Aorta (tissue), 5 donors: ENCODE results near the gene PAX8. TPM values are rescaled to one million over a fixed set of nuclear protein-coding genes. Genes with fewer than 3 reads are reported as not detected.

Experiments used
- ATAC-seq: fragments of 200-7000 bp; cut with Tn5 transposase; one replicate; pipeline ENCODE4 v1.9.1; 2022; ENCODE audit warnings: moderate library complexity; ENCODE audit not compliant: low FRiP score
- DNase-seq, 2 donors: peaks; one replicate each; pipeline ENCODE4 v3.0.0-alpha.2; 2020
- H3K27ac ChIP-seq, 2 donors: one replicate each; pipeline ENCODE4 v1.5.1; 2013; ENCODE audit warnings: low read length in 2 of 2, mild to moderate bottlenecking in 2 of 2, moderate library complexity in 2 of 2, control low read depth in 1 of 2, inconsistent platforms in 1 of 2, low read depth in 1 of 2
- H3K27me3 ChIP-seq, 2 donors: one replicate each; pipeline ENCODE4 v1.6.1; 2013; ENCODE audit warnings: control low read depth in 1 of 2, low read length in 1 of 2, mild to moderate bottlenecking in 1 of 2, moderate library complexity in 1 of 2; ENCODE audit not compliant: insufficient read depth in 2 of 2, control insufficient read depth in 1 of 2
- H3K36me3 ChIP-seq, 2 donors: one replicate each; pipeline ENCODE4 v1.6.1; 2013; ENCODE audit warnings: control low read depth in 1 of 2, low read length in 1 of 2, mild to moderate bottlenecking in 1 of 2; ENCODE audit not compliant: insufficient read depth in 2 of 2, control insufficient read depth in 1 of 2
- H3K4me1 ChIP-seq, 2 donors: one replicate each; pipeline ENCODE4 v1.6.1; 2013; ENCODE audit warnings: low read length in 2 of 2, control low read depth in 1 of 2, mild to moderate bottlenecking in 1 of 2, moderate library complexity in 1 of 2; ENCODE audit not compliant: insufficient read depth in 2 of 2, control insufficient read depth in 1 of 2
- H3K4me3 ChIP-seq, 2 donors: one replicate each; pipeline ENCODE4 v1.5.1; 2013; ENCODE audit warnings: low read length in 2 of 2, control low read depth in 1 of 2, mild to moderate bottlenecking in 1 of 2
- H3K9me3 ChIP-seq: one replicate; pipeline ENCODE4 v1.6.1; 2013; ENCODE audit warnings: mild to moderate bottlenecking, low read length; ENCODE audit not compliant: control insufficient read depth
- WGBS, 2 donors: extraction: QIAGEN DNeasy Blood & Tissue Kit; methylation state at CpG; one replicate each; pipeline ENCODE4 v1.1.7; 2013; 5-methylcytosine and 5-hydroxymethylcytosine counted together
- intact Hi-C, 2 donors: fragments of 100-400 bp; cut with DNase I; formaldehyde crosslinking; loops; one replicate each; pipeline versions ENCODE4 v1.14.2 to v1.15.0; 2022
- polyA plus RNA-seq, 2 donors: library from polyadenylated mRNA; stranded (reverse); fragments of 200-250 nt; gene quantifications; one replicate each; pipeline ENCODE4 v1.2.3, GENCODE V29; 2013
- total RNA-seq, 2 donors: library from RNA; stranded (reverse); fragmentation: NEBNext Ultra II Directional; extraction: Animal tissue kit (Norgen Biotek cat#: 25700); gene quantifications; one replicate each; pipeline ENCODE4 v1.2.1, GENCODE V29; 2021
- donor health status: healthy with polysubstance abuse.
- donor health status: Bipolar disorder and iron deficiency.
- donor health status: DM: no; HTN: no; CAD: no.
- donor health status: DM: no; HTN: no; CAD: no.
- donor health status: DM: yes; HTN: yes; CAD: no.

Gene PAX8
- total and polyA plus RNA-seq, 4 donors: 0.45 to 1.00 (median 0.87) TPM; not detected in 1

DNA sequence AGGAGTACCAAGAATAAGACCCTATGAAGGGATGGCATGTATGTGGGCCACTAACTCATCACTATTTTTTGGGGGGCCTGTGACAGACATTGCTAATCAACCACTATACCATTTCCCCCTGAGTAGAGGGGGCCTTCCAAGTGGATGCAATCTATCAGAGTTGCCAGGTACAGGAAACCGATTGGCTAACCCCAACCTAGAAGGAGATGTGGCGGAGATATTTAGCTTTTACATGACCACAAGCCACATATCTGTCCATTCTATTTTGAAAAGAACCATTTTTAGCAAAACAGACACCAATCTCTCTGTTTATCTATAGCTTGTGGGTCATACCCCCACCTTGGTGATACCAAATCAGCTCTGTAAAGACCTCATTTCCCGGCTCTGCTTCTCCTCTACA lies 51.0 kb downstream of the PAX8 start:
- Histone ChIP-seq H3K4me3 (no peak overlapping the region), H3K9me3 (no peaks in the 10 kb centered on the region), H3K27me3 (no peaks in the 10 kb centered on the region), H3K4me1 (no peaks in the 10 kb centered on the region), H3K36me3 (no peaks in the 10 kb centered on the region), H3K27ac (no peak overlapping the region)
- WGBS, 2 donors: 96% methylated on average over 3 of the region's 3 CpGs
- DNase-seq (no peak), ATAC-seq (no peak)
- intact Hi-C loops: no loop called here

DNA sequence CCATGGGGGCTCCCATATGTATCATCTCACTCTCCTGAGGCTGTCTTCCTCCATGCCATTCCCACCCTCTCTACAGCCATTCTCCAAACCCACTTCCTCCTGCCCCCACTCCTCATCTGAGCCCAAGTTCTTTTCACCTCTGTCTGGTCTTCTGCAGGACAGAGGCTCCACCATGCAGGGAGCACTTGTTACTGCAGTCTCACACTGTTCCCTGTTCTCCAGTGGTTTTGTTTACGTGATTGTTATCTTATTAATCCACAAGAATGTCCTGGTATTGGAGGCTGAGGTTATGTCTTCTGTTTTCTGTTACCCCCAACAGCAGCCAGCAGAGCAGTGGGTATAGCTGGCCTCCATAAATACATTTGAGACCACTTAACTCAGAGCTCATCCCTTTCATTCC lies 51.4 kb downstream of the PAX8 start:
- intact Hi-C loops: no loop called here
- Histone ChIP-seq H3K36me3 (no peaks in the 10 kb centered on the region), H3K27me3 (no peaks in the 10 kb centered on the region), H3K4me3 (no peak overlapping the region), H3K9me3 (no peaks in the 10 kb centered on the region), H3K4me1 (no peaks in the 10 kb centered on the region), H3K27ac (no peak overlapping the region)
- DNase-seq (peak in 1 of 2 donors; percentile 5), ATAC-seq (no peak)
- WGBS, 2 donors: 90 to 96% methylated on average over 1 of the region's 1 CpG

DNA sequence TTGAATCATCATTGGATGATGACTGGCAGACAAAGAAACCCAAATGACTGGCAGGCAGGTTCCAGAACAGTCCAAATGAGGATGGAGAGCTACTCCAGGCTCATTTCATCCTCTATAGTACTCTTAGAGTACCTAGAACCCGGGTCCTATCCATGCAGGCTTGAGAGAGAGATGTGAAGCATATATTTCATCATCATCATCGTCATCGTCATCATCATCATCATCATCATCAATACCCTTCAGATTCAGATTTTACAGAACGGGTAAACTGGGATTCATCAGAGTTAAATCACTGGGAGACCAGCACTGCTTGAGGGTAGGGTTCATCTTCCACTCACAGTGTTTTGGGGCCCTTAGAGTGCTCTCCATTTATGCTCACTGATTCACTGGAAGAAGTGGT lies 52.3 kb downstream of the PAX8 start:
- Histone ChIP-seq H3K36me3 (no peaks in the 10 kb centered on the region), H3K4me3 (no peak overlapping the region), H3K27ac (no peak overlapping the region), H3K4me1 (no peaks in the 10 kb centered on the region), H3K9me3 (no peaks in the 10 kb centered on the region), H3K27me3 (no peaks in the 10 kb centered on the region)
- peak in 1 of 2 donors; percentile 3 for DNase-seq
- intact Hi-C loops: no loop called here
- ATAC-seq: no peak
- 78 to 95% methylated on average over 4 of the region's 4 CpGs for whole genome bisulfite sequencing, 2 donors

DNA sequence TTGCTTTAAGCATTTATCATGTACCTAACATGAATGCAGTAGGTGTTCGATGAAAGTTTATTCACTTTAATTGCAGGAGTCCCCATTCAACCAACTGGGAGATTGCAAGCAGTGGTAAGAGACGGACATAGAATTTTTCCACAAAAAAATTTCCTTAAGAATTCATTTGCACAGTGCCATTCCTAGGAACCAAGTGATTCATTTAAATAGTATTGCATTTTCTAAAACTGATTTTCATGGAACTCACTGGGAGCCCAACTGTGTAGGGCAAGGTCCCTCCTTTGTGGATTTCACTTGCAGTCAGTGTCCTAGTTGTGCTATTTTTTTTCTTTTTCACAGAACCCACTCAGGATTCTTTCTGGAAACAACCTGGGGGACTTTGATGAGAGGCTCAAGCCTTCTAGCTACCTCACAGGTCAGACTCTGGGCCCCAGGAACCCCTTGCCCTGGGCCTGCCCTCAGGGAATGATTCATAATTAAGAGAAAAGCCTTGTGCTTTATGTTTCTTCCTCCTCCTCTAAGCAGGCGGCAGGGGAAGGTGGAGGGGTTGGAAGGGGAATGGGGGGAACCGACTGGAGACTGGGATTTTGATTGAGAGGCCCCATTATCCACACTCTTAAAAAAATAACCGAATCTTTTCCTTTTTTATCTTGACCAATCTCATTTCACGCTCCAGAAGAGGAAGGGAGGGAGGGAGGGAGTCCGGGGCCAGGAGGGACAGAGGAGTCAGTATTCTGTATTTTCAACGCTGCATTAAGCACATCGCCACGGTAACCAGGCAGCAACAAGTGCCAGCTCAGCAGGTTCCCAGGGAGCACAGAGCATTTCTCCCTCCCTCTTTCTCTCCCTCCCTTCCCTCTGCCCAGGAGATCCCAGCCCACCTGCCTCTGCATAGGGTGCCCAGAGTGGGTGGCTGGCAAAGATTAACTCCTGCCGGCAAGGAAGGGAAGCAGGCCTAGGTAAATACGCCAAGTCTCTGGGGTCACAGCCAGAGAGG lies 53.2 kb downstream of the PAX8 start:
- H3K4me3 ChIP-seq: no peak overlapping the region
- no peaks in the 10 kb centered on the region for H3K36me3 ChIP-seq
- intact Hi-C loops: no loop called here
- DNase-seq (peak; percentile 54 to 76), ATAC-seq (no peak)
- no peaks in the 10 kb centered on the region for H3K9me3 ChIP-seq
- H3K4me1 ChIP-seq: no peaks in the 10 kb centered on the region
- no peaks in the 10 kb centered on the region for H3K27me3 ChIP-seq
- WGBS, 2 donors: 30 to 34% methylated on average over 11 to 12 of the region's 12 CpGs
- no peak overlapping the region for H3K27ac ChIP-seq

DNA sequence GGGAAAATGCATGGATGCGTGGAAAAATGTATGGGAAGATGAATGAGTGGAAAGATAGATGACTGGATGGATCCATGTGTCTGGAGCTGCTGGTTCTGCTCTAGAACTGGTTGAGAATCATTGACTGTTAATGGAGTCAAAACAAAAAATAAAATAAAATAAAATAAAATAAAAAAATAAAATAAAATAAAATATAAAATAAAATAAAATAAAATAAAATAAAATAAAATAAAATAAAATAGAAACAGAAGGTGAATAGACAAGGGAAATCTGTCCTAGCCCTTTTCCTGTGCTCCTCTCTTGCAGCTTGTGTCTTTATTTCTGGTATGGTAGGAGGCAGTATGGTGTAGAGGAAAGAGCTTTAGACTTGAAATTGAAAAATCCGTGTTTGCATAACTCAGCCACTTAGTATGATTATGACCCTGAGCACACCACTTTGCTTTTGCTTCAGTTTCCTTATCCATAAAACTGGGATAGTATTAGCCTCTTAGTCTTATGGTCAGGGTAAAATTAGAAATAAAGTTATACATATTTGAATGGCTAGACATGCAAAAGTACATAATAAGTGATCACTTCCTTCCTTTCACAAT lies 54.0 kb downstream of the PAX8 start:
- Histone ChIP-seq H3K4me1 (no peaks in the 10 kb centered on the region), H3K27me3 (no peaks in the 10 kb centered on the region), H3K36me3 (no peaks in the 10 kb centered on the region), H3K27ac (no peak overlapping the region), H3K4me3 (no peak overlapping the region), H3K9me3 (no peaks in the 10 kb centered on the region)
- DNase-seq (no peak), ATAC-seq (no peak)
- intact Hi-C loops: no loop called here
- 62 to 93% methylated on average over 2 of the region's 2 CpGs for WGBS, 2 donors

DNA sequence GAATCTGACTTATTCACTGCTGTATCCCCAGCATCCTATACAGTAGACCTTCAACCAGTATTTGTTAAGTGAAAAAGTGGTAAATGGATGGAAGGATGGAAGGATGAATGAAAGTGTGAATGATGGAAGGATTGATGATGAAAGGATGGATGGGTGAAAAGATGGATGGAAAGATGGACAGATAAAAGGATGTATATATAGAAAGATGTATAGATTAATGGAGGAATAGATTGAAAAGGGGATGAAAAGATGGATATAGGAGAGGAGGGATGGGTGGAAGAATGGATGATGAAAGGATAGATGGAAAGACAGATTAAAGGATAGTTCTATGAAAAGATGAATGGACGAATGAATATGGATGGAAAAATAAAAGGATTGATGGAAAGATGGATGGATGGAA lies 54.9 kb downstream of the PAX8 start:
- Histone ChIP-seq H3K27me3 (no peaks in the 10 kb centered on the region), H3K4me1 (no peaks in the 10 kb centered on the region), H3K36me3 (no peaks in the 10 kb centered on the region), H3K9me3 (no peaks in the 10 kb centered on the region), H3K4me3 (no peak overlapping the region), H3K27ac (no peak overlapping the region)
- WGBS, 2 donors: 91% methylated on average over 1 of the region's 1 CpG
- intact Hi-C loops: no loop called here
- DNase-seq (no peak), ATAC-seq (no peak)

DNA sequence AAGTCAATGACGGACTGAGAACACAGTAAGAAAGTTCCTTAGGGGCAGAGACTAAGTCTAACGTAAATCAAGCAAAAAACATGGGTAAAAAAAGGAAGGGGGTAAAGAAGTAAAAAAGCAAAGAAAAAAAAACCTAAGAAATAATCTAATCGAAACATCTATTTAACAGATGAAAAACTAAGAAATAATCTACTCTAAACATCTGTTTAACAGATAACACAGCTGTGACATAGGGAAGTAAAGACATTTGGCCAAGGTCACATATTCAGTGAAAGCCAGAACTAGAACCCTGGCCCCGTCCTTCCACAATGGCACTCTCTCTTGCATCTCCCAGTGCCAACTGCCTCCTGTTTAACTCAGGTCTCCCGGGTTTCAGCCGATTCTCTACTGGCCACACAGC lies 56.9 kb downstream of the PAX8 start:
- 78 to 81% methylated on average over 6 of the region's 6 CpGs for WGBS, 2 donors
- no peaks in the 10 kb centered on the region for H3K27me3 ChIP-seq
- H3K4me3 ChIP-seq: no peak overlapping the region
- intact Hi-C loops: no loop called here
- no peaks in the 10 kb centered on the region for H3K36me3 ChIP-seq
- no peaks in the 10 kb centered on the region for H3K4me1 ChIP-seq
- H3K9me3 ChIP-seq: no peaks in the 10 kb centered on the region
- ATAC-seq (no peak), DNase-seq (peak in 1 of 2 donors; percentile 9)
- no peak overlapping the region for H3K27ac ChIP-seq

DNA sequence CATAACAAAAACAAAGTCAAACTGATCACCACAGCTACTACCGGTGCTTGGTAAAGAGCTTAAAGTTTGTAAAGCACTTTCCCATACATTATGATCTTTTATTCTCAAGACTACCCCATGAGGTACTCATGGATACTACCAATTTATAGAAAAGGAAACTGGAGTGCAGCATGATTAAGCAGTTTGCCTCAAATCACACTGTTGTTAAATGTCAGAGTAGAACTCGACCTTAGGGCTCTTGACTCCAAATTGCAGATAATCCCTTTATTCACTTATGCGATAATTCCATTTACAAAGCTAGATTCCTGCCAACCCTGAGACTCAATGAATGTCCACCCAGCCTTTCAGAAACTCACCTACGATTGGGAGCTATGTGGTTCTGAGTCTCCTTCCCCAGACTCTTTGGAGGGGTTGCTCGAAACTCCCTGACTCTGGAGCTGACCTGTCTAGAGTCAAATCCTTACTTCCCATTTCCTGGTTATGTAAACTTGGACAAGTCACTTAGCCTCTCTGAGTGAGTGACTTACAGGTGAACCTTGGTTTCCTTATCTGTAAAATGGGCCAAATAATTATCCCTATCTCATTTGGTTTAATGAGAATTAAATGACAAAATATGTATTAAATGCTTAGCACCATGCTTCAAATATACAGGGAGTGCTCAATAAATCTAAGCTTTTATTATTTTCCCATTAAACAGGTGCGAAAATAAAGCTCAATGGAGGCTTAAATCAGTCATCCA lies 57.6 kb downstream of the PAX8 start:
- H3K27ac ChIP-seq: no peak overlapping the region
- H3K4me1 ChIP-seq: no peaks in the 10 kb centered on the region
- DNase-seq (no peak), ATAC-seq (no peak)
- no peaks in the 10 kb centered on the region for H3K27me3 ChIP-seq
- intact Hi-C loops: no loop called here
- H3K4me3 ChIP-seq: no peak overlapping the region
- no peaks in the 10 kb centered on the region for H3K36me3 ChIP-seq
- 89 to 94% methylated on average over 6 of the region's 6 CpGs for WGBS, 2 donors
- no peaks in the 10 kb centered on the region for H3K9me3 ChIP-seq
